Fibroblast of peridontal ligament (primary cell): ENCODE results near the gene TLE5.
"Not testable (repeated sequence)": the region's sequence is repeated elsewhere in the genome, so short reads cannot be mapped to it uniquely, and the experiment has no call there.

Source experiments
- DNase-seq: peaks from one replicate; pipeline ENCODE4 v3.0.0-alpha.2; 2010; ENCODE audit errors: extremely low read depth

TLE5 gene

GRCh38 chr19:3096267-3096901 is 34.1 kb upstream of the TLE5 start:
- DNase-seq = no peak

GRCh38 chr19:3095441-3096191 is 33.3 kb upstream of the TLE5 start:
- DNase-seq = no peak

DNA sequence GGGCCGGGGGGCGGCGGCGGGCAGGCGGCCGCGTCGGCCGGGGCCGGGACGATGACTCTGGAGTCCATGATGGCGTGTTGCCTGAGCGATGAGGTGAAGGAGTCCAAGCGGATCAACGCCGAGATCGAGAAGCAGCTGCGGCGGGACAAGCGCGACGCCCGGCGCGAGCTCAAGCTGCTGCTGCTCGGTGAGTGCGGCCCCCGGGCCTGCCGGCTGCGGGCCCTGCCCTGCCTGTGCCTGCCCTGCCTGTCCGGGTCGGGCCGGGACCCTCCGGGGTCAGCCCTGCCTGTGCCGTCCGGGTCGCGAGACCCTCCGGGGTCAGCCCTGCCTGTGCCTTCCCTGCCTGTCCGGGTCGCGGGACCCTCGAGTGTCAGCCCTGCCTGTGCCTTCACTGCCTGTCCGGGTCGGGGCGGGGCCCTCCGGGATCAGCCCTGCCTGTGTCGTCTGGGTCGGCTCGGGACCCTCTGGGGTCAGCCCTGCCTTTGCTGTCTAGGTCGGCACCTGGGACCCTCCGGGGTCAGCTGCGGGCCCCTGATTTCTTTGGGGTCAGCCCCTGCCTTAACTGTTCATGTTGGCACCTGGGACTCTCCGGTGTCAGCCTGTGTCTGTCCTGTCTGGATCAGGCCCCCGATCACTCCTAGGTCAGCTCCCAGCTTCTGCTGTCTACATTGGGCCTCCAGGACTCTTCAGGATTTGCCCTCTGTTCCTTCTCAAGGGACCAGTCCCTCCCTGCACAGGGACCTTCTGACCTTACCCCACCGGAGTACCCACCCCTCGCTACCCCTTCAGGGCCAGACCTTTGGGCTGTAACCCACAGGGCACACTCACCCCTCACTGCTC is 32.5 kb upstream of the TLE5 start:
- DNase-seq = peak; percentile 20

DNA sequence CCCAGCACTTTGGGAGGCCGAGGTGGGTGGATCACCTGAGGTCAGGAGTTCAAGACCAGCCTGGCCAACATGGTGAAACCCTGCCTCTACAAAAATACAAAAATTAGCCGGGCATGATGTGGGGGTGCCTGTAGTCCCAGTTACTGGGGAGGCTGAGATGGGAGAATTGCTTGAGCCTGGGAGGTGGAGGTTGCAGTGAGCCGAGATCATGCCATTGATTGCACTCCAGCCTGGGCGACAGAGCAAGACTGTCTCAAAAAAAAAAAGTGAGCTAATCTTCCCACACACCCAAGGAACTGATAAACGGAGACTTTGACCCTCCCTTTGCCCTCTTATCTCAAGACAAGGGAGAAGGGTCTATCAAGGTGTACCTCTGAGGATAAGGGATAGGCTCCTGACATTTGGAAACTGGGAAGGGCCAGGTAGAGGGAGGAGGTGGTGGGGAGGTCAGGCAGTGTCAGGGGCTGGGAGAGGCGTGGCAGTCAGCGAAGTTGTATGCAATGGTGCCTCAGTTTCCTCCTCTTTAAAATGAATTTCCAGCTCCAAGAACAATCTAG is 27.1 kb upstream of the TLE5 start:
- not testable (repeated sequence) for DNase-seq

DNA sequence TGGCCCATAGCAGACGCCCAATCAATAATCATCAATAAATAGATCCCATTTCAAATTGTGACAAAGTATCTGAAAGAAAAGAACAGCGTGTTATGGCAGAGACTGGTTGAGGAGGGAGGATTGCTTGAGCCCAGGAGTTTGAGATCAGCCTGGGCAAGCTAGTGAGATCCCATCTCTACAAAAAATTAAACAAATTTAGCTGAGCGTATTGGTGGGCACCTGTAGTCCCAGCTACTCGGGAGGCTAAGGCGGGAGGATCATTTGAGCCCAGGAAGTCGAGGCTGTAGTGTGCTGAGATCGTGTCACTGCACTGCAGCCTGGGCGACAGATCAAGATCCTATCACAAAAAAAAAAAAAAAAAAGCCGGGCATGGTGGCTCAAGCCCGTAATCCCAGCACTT is 25.5 kb upstream of the TLE5 start:
- DNase-seq = no peak

GRCh38 chr19:3084943-3085342 is 22.6 kb upstream of the TLE5 start:
- no peak for DNase-seq

DNA sequence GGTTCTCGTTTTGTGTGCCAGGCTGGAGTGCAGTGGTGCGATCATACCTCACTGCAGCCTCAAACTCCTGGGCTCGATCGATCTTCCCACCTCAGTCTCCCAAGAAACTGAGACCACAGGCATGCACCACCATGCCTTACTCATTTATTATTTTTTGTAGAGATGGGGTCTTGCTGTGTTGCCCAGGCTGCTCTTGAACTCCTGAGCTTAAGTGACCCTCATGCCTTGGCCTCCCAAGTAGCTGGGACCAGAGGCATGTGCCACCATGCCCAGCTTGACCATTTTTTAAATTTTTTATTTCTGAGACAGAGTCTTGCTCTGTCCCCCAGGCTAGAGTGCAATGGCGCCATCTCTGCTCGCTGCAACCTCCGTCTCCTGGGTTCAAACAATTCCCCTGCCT is 21.7 kb upstream of the TLE5 start:
- no peak for DNase-seq

DNA sequence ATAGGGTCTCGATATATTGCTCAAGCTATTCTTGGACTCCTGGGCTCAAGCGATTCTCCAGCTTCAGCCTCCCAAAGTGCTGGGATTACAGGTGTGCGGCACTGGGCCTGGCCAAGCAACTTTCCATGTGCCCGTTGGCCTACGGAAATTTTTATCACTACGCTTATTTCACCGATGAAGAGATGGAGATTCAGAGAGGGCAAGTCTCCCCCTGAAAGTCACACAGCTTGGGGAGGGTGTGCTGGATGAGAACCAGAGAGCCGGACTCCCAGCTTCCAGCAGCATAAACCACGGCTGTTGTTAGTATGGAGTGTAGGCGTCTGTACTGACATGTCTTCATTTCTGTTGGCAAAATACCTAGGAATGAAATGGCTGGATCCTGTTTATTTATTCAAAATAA is 20.0 kb upstream of the TLE5 start:
- DNase-seq = no peak

- peak; percentile 82 for DNase-seq
Observed at GRCh38 chr19:3080286-3080685, 18.0 kb upstream of the TLE5 start.

GRCh38 chr19:3079578-3079977 is 17.3 kb upstream of the TLE5 start:
- DNase-seq = no peak

DNA sequence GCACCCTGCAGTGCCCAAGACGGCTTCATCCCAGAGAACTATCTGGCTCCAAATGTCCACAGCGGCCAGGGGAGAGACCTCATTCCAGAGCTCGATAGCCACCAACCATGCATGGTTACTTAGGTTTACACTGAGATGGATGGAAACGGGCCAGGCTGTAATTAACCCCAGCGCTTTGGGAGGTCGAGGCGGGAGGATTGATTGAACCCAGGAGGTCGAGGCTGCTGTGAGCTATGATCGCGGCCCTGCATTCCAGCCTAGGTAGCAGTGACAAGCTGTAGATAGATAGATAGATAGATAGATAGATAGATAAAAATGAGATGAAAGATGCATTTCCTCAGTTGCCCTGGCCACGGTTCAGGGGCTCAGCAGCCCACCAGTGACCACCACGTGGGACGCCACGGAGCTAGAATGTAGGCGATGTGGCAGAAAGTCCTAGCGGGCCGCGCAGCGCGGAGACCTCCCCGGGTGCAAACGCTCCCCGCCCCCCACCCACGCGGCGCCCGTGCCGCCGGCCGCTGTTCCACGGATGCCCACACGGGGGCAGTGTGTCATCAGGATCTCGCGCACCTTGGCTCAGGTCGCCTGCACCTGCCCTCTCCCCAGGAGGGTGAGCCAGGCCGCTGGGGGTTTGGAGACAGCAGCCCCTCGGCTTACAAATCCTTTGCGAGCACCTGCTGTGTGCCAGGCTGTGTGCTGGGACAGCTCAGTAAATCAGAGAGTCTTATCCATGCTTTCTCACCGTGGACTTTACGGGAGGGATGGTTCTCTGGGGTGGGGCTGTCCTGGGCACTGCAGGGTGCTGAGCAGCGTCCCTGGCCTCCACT is 13.5 kb upstream of the TLE5 start:
- no peak for DNase-seq

GRCh38 chr19:3073931-3074595 is 11.8 kb upstream of the TLE5 start:
- DNase-seq = no peak

GRCh38 chr19:3073159-3073563 is 10.9 kb upstream of the TLE5 start:
- DNase-seq = peak; percentile 65

DNA sequence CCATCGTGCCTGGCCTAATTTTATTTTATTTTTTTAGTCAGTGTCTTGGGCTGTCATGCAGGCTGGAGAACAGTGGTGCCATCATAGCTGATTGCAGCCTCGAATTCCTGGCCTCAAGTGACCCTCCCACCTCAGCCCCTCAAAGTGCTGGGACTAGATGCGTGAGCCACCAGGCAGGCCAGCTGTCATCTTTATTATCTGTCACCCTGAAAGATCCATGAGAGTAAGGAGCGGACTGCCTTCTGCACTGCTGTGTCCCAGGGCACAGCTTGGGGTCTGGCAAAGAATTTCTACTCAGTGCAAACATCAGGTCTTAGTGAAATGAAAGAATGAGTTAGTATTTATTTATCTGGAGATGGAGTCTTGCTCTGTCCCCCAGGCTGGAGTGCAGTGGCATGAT is 9.5 kb upstream of the TLE5 start:
- DNase-seq = no peak

- DNase-seq = no peak
Observed at GRCh38 chr19:3068071-3068470, 5.8 kb upstream of the TLE5 start.

- DNase-seq = no peak
Observed at GRCh38 chr19:3067563-3067962, 5.3 kb upstream of the TLE5 start.

DNA sequence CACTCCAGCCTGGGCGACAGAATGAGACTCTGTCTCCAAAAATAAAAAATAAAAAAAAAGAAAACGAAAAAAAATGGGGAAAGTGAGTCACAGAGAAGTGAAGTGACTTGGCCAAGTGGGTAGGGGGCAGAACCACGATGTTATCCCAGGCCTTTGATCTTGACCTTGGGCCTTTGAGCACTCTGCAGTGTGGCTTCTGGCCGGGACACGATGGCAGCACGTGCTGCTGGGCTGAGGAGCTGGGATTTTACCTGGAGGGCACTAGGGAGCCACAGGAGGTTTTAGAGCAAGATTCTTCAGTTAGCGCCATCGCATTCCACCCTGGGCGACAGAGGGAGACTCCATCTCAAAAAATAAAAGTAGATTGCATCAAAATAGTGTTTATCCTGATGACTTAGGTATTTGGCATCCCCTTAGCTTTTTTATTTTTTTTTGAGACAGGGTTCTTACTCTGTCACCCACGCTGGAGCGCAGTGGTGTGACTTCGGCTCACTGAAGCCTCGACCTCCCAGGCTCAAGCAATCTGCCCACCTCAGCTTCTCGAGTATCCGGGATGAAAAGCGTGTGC is 4.3 kb upstream of the TLE5 start:
- no peak for DNase-seq

DNA sequence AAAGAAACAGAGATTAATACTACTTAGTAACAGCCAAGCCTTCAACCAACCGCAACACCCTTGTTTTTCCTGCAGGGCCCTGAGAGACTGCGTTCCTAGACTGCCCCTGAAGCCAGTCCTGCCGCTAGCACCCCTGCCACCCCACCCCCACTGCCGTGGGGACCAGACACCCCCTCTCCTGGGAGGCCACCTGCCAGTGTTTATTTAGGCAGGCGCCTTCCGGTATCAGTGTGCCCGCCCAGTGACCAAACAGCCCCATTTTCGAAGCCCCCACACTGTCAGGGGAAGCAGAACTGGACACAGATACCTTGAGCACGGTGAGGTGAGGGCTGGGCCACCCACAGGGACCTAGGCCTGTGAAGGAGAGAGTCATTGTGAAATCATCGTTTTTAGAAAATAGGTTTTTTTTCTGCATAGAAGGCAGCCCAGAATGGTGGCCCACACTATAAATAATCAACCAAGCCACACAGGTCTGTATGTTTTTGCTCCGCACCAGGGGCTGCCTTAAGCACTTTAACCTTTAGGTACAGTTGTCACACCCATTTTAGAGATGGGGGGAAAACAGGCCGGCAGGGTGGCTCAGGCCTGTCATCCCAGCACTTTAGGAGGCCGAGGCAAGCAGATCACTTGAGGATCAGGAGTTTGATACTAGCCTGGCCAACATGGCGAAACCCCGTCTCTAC is 3.5 kb upstream of the TLE5 start:
- no peak for DNase-seq

- no peak for DNase-seq
Observed at GRCh38 chr19:3064011-3064330, 1.7 kb upstream of the TLE5 start.
